ENCODE measurements around the gene SERPINB3. TPM values are rescaled to one million over a fixed set of nuclear protein-coding genes. Genes with fewer than 3 reads are reported as not detected.

SERPINB3 gene
- total and polyA plus RNA-seq, 2 of the 13 experiments (the other 11 are each of a cell fraction or from before 2014, with no cell fraction given) = not detected

DNA sequence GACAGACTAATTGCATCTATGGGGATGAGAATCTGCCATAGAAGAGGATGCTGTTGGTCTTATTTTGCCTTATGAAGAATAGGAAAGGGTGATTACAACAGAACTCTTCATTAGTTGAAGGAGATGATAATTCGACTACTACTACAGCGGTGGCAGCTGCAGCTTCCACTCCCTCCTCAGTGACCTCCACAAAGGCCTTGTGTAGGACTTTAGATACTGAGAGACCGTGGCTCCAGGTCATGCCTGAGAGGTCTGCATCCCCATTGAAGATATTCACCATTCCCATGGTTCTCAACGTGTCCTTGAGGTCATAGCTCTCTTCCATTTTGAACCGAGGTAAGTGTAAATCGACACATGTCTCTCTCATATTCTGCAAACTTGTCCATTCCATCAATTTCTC lies 24.0 kb downstream of the SERPINB3 start:
- no peaks in the 10 kb centered on the region for H3K79me2 ChIP-seq (ENCODE audit: insufficient read depth, low read length)
- H4K20me1 ChIP-seq (ENCODE audit: insufficient read depth, low read length) = no peaks in the 10 kb centered on the region
- no peak overlapping the region for H2AFZ ChIP-seq (ENCODE audit: low read length)
- CTCF ChIA-PET (ENCODE audit: low intra/inter-chr PET ratio, low total read pairs) = no interaction called here
- 26% methylated on average over 6 of the region's 6 CpGs for WGBS (ENCODE audit: low lambda C conversion rate)
- in situ Hi-C loops (cut with HindIII; ENCODE audit: extremely low pct_ligation_motif_present, low pct_unique_long_range_greater_than_20kb) (no loop called here), intact Hi-C loops (cut with micrococcal nuclease; ENCODE audit: unreplicated experiment) (no loop called here)
- no peak for DNase-seq (ENCODE audit: low spot score)
- no peak for TF ChIP-seq ZNF652 (CRISPR knock-in tag; IDR thresholded peaks at IDR 0.05; ENCODE audit: borderline replicate concordance, low read depth)
- no peak for TF ChIP-seq RORA (CRISPR knock-in tag; IDR thresholded peaks at IDR 0.05)
- no peak for TF ChIP-seq FUBP1 (CRISPR knock-in tag; IDR thresholded peaks at IDR 0.05; ENCODE audit: borderline replicate concordance)
- TF ChIP-seq NFATC3 (CRISPR knock-in tag; IDR thresholded peaks at IDR 0.05) = no peak
- no peak for TF ChIP-seq ZNF207 (IDR thresholded peaks at IDR 0.05; ENCODE audit: borderline replicate concordance)
- TF ChIP-seq, protein P1, sequence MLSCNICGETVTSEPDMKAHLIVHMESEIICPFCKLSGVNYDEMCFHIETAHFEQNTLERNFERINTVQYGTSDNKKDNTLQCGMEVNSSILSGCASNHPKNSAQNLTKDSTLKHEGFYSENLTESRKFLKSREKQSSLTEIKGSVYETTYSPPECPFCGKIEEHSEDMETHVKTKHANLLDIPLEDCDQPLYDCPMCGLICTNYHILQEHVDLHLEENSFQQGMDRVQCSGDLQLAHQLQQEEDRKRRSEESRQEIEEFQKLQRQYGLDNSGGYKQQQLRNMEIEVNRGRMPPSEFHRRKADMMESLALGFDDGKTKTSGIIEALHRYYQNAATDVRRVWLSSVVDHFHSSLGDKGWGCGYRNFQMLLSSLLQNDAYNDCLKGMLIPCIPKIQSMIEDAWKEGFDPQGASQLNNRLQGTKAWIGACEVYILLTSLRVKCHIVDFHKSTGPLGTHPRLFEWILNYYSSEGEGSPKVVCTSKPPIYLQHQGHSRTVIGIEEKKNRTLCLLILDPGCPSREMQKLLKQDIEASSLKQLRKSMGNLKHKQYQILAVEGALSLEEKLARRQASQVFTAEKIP (CRISPR knock-in tag; IDR thresholded peaks at IDR 0.05; ENCODE audit: borderline replicate concordance) = no peak
- POLR2A ChIA-PET = no interaction called here
- no peak for ATAC-seq
- no peak overlapping the region for H3K27ac ChIP-seq (ENCODE audit: extremely low read length, insufficient read depth, low read length)
- H3K9me3 ChIP-seq (ENCODE audit: low read length) = no peaks in the 10 kb centered on the region
- no peaks in the 10 kb centered on the region for H3K27me3 ChIP-seq (ENCODE audit: control insufficient read depth in 1 of 2, insufficient read depth in 2 of 2, low read length in 2 of 2)
- no peaks in the 10 kb centered on the region for H3K36me3 ChIP-seq (replicated peaks in 1 of 2; ENCODE audit: control insufficient read depth in 1 of 2, insufficient read depth in 2 of 2, low read length in 2 of 2)
- no peak overlapping the region for H3K9ac ChIP-seq (ENCODE audit: insufficient read depth, low read depth, low read length)
- no TSS peak for BruUV-seq (replicated peaks)
- no peak overlapping the region for H3K4me2 ChIP-seq (ENCODE audit: low read depth, low read length)
- H3K4me1 ChIP-seq (ENCODE audit: insufficient read depth, low read length) = no peaks in the 10 kb centered on the region
- no peak for FAIRE-seq
- H3K4me3 ChIP-seq (replicated peaks in 1 of 3; ENCODE audit: insufficient read depth in 1 of 3, low read depth in 2 of 3, low read length in 3 of 3) = no peak overlapping the region
